Neuronal stem cell (in vitro differentiated cells): ENCODE measurements around the gene CA11.
"Not testable (repeated sequence)": the region's sequence is repeated elsewhere in the genome, so short reads cannot be mapped to it uniquely, and the experiment has no call there.

Experiments
- DNase-seq: peaks from one replicate; pipeline ENCODE4 v3.0.0-alpha.2; 2013; ENCODE audit warnings: low spot score
- H2AFZ ChIP-seq: one replicate; pipeline ENCODE4 v1.6.1; 2013; ENCODE audit warnings: mild to moderate bottlenecking, low read length, inconsistent platforms
- H2AK5ac ChIP-seq: 2 replicates; pipeline ENCODE4 v1.6.1; 2013; ENCODE audit warnings: low read depth, mild to moderate bottlenecking, inconsistent platforms, low read length, moderate library complexity, mixed read lengths
- H2BK120ac ChIP-seq: 2 replicates; pipeline ENCODE4 v1.6.1; 2013; ENCODE audit warnings: low read depth, mild to moderate bottlenecking, inconsistent platforms, low read length, moderate library complexity, mixed read lengths
- H2BK12ac ChIP-seq: one replicate; pipeline ENCODE4 v1.6.1; 2013; ENCODE audit warnings: low read length, inconsistent platforms
- H2BK15ac ChIP-seq: 2 replicates; pipeline ENCODE4 v1.6.1; 2013; ENCODE audit warnings: mild to moderate bottlenecking, low read length, inconsistent platforms, mixed read lengths
- H2BK5ac ChIP-seq: one replicate; pipeline ENCODE4 v1.6.1; 2013; ENCODE audit warnings: inconsistent platforms, mild to moderate bottlenecking, low read length, moderate library complexity
- H3K14ac ChIP-seq: one replicate; pipeline ENCODE4 v1.6.1; 2013; ENCODE audit warnings: low read length, inconsistent platforms
- H3K18ac ChIP-seq: 2 replicates; pipeline ENCODE4 v1.6.1; 2013; ENCODE audit warnings: low read length, inconsistent platforms
- H3K23ac ChIP-seq: 2 replicates; pipeline ENCODE4 v1.6.1; 2013; ENCODE audit warnings: low read depth, mild to moderate bottlenecking, mixed read lengths, low read length, inconsistent platforms; ENCODE audit not compliant: poor library complexity
- H3K27ac ChIP-seq: replicated peaks from 3 replicates; pipeline ENCODE4 v1.5.1; 2013; ENCODE audit warnings: low read length, inconsistent platforms
- H3K27me3 ChIP-seq, 3 experiments: 2 replicates each; pipeline ENCODE4 v1.6.1; 2013; ENCODE audit warnings: low read length in 3 of 3, mild to moderate bottlenecking in 2 of 3, inconsistent platforms in 1 of 3, low read depth in 1 of 3, mixed read lengths in 1 of 3, moderate library complexity in 1 of 3; ENCODE audit not compliant: control insufficient read depth in 3 of 3, insufficient read depth in 3 of 3
- H3K36me3 ChIP-seq, 2 donors: replicated peaks in 1 of 2; 2 replicates each; pipeline ENCODE4 v1.6.1; 2013; ENCODE audit warnings: low read length in 2 of 2; ENCODE audit not compliant: control insufficient read depth in 2 of 2, insufficient read depth in 2 of 2
- H3K4ac ChIP-seq: 2 replicates; pipeline ENCODE4 v1.6.1; 2013; ENCODE audit warnings: inconsistent platforms, mild to moderate bottlenecking, low read length, moderate library complexity
- H3K4me1 ChIP-seq, 2 donors: 1 replicate in 1 of 2; 2 replicates in 1 of 2; pipeline ENCODE4 v1.6.1; 2013; ENCODE audit warnings: low read length in 2 of 2, low read depth in 1 of 2; ENCODE audit not compliant: control insufficient read depth in 2 of 2, insufficient read depth in 1 of 2
- H3K4me2 ChIP-seq: one replicate; pipeline ENCODE4 v1.6.1; 2013; ENCODE audit warnings: mild to moderate bottlenecking, low read length, inconsistent platforms; ENCODE audit not compliant: insufficient read depth, poor library complexity, severe bottlenecking
- H3K4me3 ChIP-seq, 2 donors: 2 replicates each; pipeline ENCODE4 v1.5.1; 2013; ENCODE audit warnings: low read length in 2 of 2, mild to moderate bottlenecking in 2 of 2, inconsistent platforms in 1 of 2, moderate library complexity in 1 of 2
- H3K79me1 ChIP-seq: one replicate; pipeline ENCODE4 v1.6.1; 2013; ENCODE audit warnings: low read depth, mild to moderate bottlenecking, inconsistent platforms, low read length, moderate library complexity
- H3K9ac ChIP-seq: one replicate; pipeline ENCODE4 v1.6.1; 2013; ENCODE audit warnings: mild to moderate bottlenecking, low read depth, low read length, inconsistent platforms; ENCODE audit not compliant: poor library complexity
- H3K9me3 ChIP-seq, 2 donors: replicated peaks in 1 of 2; 2 replicates each; pipeline versions ENCODE3 to v1.6.1; 2013; ENCODE audit warnings: low read length in 2 of 2, mild to moderate bottlenecking in 2 of 2, inconsistent platforms in 1 of 2, low read depth in 1 of 2, mixed read lengths in 1 of 2, moderate library complexity in 1 of 2; ENCODE audit not compliant: control insufficient read depth in 2 of 2, insufficient read depth in 1 of 2
- H4K8ac ChIP-seq: one replicate; pipeline ENCODE4 v1.6.1; 2013; ENCODE audit warnings: low read depth, mild to moderate bottlenecking, inconsistent platforms, low read length, moderate library complexity
- H4K91ac ChIP-seq: one replicate; pipeline ENCODE4 v1.6.1; 2013; ENCODE audit warnings: low read length, low read depth, mild to moderate bottlenecking, inconsistent platforms; ENCODE audit not compliant: poor library complexity
- WGBS, 2 donors: extraction: QIAGEN DNeasy Blood & Tissue Kit; methylation state at CpG; one replicate each; pipeline ENCODE4 v1.1.7; 2013; ENCODE audit warnings: missing lambda C conversion rate in 2 of 2, mixed read lengths in 1 of 2; ENCODE audit not compliant: insufficient read length in 2 of 2, insufficient replicate concordance in 1 of 2; ENCODE audit errors: extremely low coverage in 2 of 2; 5-methylcytosine and 5-hydroxymethylcytosine counted together

The CA11 gene

DNA sequence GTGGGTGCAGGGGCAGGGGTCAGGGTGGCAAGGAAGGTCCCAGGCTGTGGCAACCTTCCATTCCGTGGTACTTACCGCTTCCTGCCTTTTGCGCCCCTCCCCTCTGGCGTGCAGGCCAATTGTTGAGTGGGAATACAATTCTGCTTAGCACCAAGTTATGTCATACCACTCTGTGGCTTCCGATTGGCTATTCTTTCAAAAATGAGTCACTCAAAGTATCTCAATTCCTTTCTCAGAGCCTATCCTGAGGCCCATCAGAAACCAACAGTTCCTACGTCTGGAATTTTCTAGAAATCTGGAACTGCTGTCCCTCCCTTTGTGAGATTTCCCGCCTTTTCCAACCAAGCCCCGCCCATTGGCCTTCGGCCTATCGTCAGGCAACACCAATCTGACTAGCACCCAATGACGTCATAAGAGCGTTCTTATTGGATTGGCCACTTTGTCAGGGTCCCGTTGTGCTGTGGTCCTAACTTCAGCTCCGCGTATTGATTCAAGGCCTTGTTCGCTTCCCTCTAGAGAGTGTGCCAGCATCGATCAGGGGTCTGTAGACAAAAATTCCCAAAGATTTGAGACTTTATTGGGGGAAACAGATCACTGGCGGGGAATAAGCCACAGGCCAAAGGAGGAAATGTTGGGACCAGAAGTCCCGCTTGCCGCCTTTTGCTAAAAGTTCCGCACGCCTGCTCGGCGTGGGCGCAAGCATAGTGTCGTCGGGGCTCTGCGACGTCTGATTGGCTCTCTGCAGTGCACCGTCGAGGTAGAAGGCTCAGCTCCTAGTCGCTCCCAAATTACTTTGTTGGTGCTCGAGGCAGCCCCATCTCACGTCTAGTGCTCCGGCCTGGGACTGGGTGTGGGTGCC, 15.1 kb upstream of the CA11 start:
- Histone ChIP-seq H3K14ac (peak overlapping the region; percentile 1), H3K18ac (peak overlapping the region; percentile 45), H3K9ac (no peak overlapping the region), H3K4ac (no peak overlapping the region), H4K91ac (peak overlapping the region; percentile 64), H2BK15ac (peak overlapping the region; percentile 79), H3K79me1 (no peaks in the 10 kb centered on the region), H3K23ac (no peak overlapping the region), H2AK5ac (peak overlapping the region; percentile 91), H2BK5ac (no peak overlapping the region), H3K4me3 (no peak overlapping the region), H2BK120ac (no peak overlapping the region), H3K4me2 (no peak overlapping the region), H4K8ac (no peak overlapping the region), H2AFZ (peak overlapping the region; percentile 75), H3K27ac (no peak overlapping the region), H3K9me3 (no peaks in the 10 kb centered on the region), H3K27me3 (peaks cover 0 to 3% (median 0%) of the 10 kb centered on the region in 3 experiments), H3K36me3 (no peaks in the 10 kb centered on the region), H3K4me1 (peaks cover 6 to 9% of the 10 kb centered on the region in 2 donors), H2BK12ac (peak overlapping the region; percentile 60)
- WGBS, 2 donors, result no CpG with 5 or more reads among the region's 35 CpGs
- no peak for DNase-seq

DNA sequence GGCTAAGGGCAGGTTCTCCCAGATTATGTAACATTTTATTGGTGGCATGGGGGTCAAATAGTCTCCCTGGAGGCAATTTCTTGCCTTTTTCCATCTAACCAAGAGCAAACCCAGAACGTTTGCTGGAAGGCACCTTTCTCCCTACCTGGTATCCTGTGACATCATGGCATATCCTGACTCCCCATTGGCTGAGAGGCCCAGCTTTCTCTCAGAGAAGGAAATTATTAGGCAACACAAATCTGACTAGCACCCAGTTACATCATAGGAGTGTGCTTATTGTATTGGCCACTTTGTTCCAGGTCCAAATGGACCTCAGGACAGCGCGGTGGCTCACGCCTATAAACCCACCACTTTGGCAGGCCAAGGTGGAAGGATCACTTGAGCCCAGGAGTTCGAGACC, 13.8 kb upstream of the CA11 start:
- Histone ChIP-seq H4K91ac (no peak overlapping the region), H3K27ac (no peak overlapping the region), H2BK120ac (no peak overlapping the region), H3K9me3 (no peaks in the 10 kb centered on the region), H3K4me3 (no peak overlapping the region), H3K79me1 (no peaks in the 10 kb centered on the region), H3K18ac (no peak overlapping the region), H4K8ac (peak overlapping the region; percentile 24), H3K4me2 (no peak overlapping the region), H3K4ac (no peak overlapping the region), H2AFZ (no peak overlapping the region), H3K27me3 (no peaks in the 10 kb centered on the region), H3K23ac (no peak overlapping the region), H2BK5ac (no peak overlapping the region), H3K14ac (no peak overlapping the region), H2BK15ac (no peak overlapping the region), H3K4me1 (peaks cover 6 to 9% of the 10 kb centered on the region in 2 donors), H3K9ac (no peak overlapping the region), H2AK5ac (no peak overlapping the region), H3K36me3 (no peaks in the 10 kb centered on the region), H2BK12ac (no peak overlapping the region)
- DNase-seq, result no peak
- no CpG with 5 or more reads among the region's 5 CpGs for WGBS, 2 donors

DNA sequence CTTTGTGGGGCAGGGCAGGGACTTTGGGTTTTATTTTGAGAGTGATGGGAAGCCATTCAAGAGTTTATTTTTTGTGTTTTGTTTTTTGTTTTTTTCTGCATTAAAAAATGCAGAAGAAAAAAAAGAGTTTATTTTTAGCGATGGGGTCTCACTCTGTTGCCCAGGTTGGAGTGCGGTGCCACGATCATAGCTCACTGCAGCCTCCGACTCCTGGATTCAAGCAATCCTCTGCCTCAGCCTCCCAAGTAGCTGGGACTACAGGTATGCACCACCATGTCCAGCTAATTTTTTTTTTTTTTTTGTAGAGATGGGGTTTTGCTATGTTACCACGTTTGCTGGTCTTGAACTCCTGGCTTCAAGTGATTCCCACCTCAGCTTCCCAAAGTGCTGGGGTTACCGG, 12.5 kb upstream of the CA11 start:
- Histone ChIP-seq H3K79me1 (no peaks in the 10 kb centered on the region), H2AFZ (no peak overlapping the region), H3K9me3 (no peaks in the 10 kb centered on the region), H3K4me1 (peaks cover 5 to 9% of the 10 kb centered on the region in 2 donors), H3K36me3 (no peaks in the 10 kb centered on the region), H3K27me3 (no peaks in the 10 kb centered on the region), H3K27ac (no peak overlapping the region), H3K14ac (no peak overlapping the region), H3K18ac (no peak overlapping the region), H4K8ac (no peak overlapping the region), H2BK120ac (no peak overlapping the region), H3K4me3 (no peak overlapping the region), H2BK12ac (no peak overlapping the region), H2BK5ac (no peak overlapping the region), H3K4me2 (no peak overlapping the region), H4K91ac (no peak overlapping the region), H3K23ac (no peak overlapping the region), H2AK5ac (no peak overlapping the region), H3K9ac (no peak overlapping the region), H3K4ac (no peak overlapping the region), H2BK15ac (no peak overlapping the region)
- no peak for DNase-seq
- no CpG with 5 or more reads among the region's 6 CpGs for WGBS, 2 donors

DNA sequence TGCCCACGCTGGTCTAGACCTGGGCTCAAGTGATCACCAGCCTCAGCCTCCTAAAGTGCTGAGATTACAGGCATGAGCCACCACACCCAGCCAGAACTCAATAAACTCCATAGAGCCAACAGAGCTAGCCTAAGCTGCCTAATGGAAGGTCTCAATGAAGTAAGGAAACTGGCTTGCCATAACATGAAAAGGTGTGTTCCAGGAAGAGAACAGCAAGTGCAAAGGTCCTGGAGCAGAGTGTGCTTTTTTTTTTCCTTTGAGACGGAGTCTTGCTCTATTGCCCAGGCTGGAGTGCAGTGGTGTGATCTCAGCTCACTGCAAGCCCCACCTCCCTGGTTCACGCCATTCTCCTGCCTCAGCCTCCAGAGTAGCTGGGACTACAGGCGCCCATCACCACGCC, 11.8 kb upstream of the CA11 start:
- not testable (repeated sequence) for H3K27me3 ChIP-seq, H3K14ac ChIP-seq, H2BK5ac ChIP-seq, DNase-seq, H4K91ac ChIP-seq, H2AK5ac ChIP-seq, H3K27ac ChIP-seq, H3K9me3 ChIP-seq, H2BK15ac ChIP-seq, H3K79me1 ChIP-seq, H3K4ac ChIP-seq, H3K4me2 ChIP-seq, H3K18ac ChIP-seq, H2BK12ac ChIP-seq, H2BK120ac ChIP-seq, H3K36me3 ChIP-seq, H3K4me1 ChIP-seq, H3K9ac ChIP-seq, H4K8ac ChIP-seq, H3K4me3 ChIP-seq, H3K23ac ChIP-seq, H2AFZ ChIP-seq
- no CpG with 5 or more reads among the region's 5 CpGs for WGBS, 2 donors
